ENCODE measurements around the gene SEPTIN12. TPM values are rescaled to one million over a fixed set of nuclear protein-coding genes. Genes with fewer than 3 reads are reported as not detected.

SEPTIN12 gene
- total and polyA plus RNA-seq, 2 of the 8 experiments (the other 6 are each of a cell fraction or from before 2014, with no cell fraction given) = 0.24 TPM; not detected in 1

DNA sequence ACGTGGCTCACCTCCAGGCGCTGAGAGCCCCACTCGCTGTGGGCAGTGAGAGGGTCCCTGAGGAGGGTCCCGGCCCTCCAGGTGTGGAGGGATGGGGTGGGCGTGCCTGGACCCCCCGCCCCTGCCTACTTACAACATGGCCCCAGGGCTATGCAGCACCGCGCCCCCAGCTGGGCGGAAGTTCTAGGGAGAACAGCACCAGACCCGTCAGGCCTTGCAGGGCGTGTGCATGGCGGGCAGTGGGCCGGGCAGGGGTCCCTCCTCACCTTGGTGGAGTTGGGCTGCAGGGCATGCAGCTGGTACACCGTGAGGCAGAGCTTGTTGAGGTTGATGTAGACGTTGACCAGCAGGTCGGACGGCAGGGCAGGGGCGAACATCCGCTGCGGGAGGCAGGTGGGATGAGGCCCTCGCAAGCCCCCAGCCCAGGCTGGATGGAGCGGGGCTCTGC lies 9.7 kb upstream of the SEPTIN12 start:
- no peak overlapping the region for H3K18ac ChIP-seq (ENCODE audit: extremely low read depth, low read length)
- H3K36me3 ChIP-seq (ENCODE audit: control insufficient read depth in 2 of 4, insufficient read depth in 4 of 4, low read length in 3 of 4) = peaks cover 0 to 2% (median 0%) of the 10 kb centered on the region in 4 experiments; a peak in 3 of 8 replicates
- no peak overlapping the region for H3K27ac ChIP-seq (ENCODE audit: low read depth, low read length)
- H3K4me1 ChIP-seq (replicated peaks in 1 of 4; ENCODE audit: control insufficient read depth in 3 of 4, insufficient read depth in 4 of 4, low read length in 3 of 4) = peaks cover 0 to 14% (median 8%) of the 10 kb centered on the region in 4 experiments; a peak in 4 of 7 replicates
- H2BK15ac ChIP-seq (ENCODE audit: low read length) = no peak overlapping the region
- H3K79me1 ChIP-seq (ENCODE audit: low read depth, low read length) = no peaks in the 10 kb centered on the region
- no peak overlapping the region for H3K14ac ChIP-seq (ENCODE audit: insufficient read length)
- no peak overlapping the region for H3K23ac ChIP-seq (ENCODE audit: insufficient read length)
- H4K8ac ChIP-seq (ENCODE audit: extremely low read depth, insufficient read depth, low read length) = no peak overlapping the region
- DNase-seq (ENCODE audit: low read depth in 1 of 2, low spot score in 2 of 2) (no peak), FAIRE-seq (no peak)
- CTCF ChIA-PET (ENCODE audit: partially characterized antibody) = interaction anchor here (0.9 kb wide), 1 partner anchor 81 kb away, joined by 3 read pairs; no protein-coding TSS in a partner anchor
- H3K9ac ChIP-seq (replicated peaks in 1 of 4; ENCODE audit: extremely low read depth in 1 of 4, low read depth in 3 of 4, low read length in 3 of 4) = no peak overlapping the region
- H2BK12ac ChIP-seq (ENCODE audit: low read depth, low read length) = no peak overlapping the region
- TF ChIP-seq JUN (IDR thresholded peaks at IDR 0.05; ENCODE audit: low read depth, low read length) (no peak), RFX5 (IDR thresholded peaks at IDR 0.05; ENCODE audit: borderline replicate concordance, low read depth, low read length) (no peak), KDM4A (IDR thresholded peaks at IDR 0.05; ENCODE audit: low read depth, low read length, severe bottlenecking) (no peak), EGR1 (IDR thresholded peaks at IDR 0.05; ENCODE audit: borderline replicate concordance, low read depth, low read length) (no peak), TBP (IDR thresholded peaks at IDR 0.05; ENCODE audit: low read depth, low read length) (no peak), HDAC2 (IDR thresholded peaks at IDR 0.05; ENCODE audit: borderline replicate concordance in 1 of 2, low read depth in 2 of 2, low read length in 2 of 2) (no peak), ZNF274 (IDR thresholded peaks at IDR 0.05; ENCODE audit: borderline replicate concordance, extremely low read depth, low read length) (no peak)
- TF ChIP-seq, protein P1, sequence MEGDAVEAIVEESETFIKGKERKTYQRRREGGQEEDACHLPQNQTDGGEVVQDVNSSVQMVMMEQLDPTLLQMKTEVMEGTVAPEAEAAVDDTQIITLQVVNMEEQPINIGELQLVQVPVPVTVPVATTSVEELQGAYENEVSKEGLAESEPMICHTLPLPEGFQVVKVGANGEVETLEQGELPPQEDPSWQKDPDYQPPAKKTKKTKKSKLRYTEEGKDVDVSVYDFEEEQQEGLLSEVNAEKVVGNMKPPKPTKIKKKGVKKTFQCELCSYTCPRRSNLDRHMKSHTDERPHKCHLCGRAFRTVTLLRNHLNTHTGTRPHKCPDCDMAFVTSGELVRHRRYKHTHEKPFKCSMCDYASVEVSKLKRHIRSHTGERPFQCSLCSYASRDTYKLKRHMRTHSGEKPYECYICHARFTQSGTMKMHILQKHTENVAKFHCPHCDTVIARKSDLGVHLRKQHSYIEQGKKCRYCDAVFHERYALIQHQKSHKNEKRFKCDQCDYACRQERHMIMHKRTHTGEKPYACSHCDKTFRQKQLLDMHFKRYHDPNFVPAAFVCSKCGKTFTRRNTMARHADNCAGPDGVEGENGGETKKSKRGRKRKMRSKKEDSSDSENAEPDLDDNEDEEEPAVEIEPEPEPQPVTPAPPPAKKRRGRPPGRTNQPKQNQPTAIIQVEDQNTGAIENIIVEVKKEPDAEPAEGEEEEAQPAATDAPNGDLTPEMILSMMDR (IDR thresholded peaks at IDR 0.05; ENCODE audit: control extremely low read depth in 1 of 3, insufficient read depth in 1 of 3, low read depth in 1 of 3, low read length in 3 of 3) = no peak
- TF ChIP-seq, protein P2, sequence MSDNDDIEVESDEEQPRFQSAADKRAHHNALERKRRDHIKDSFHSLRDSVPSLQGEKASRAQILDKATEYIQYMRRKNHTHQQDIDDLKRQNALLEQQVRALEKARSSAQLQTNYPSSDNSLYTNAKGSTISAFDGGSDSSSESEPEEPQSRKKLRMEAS (IDR thresholded peaks at IDR 0.05) = no peak
- peaks cover 0 to 5% of the 10 kb centered on the region in 2 experiments for H4K20me1 ChIP-seq (replicated peaks in 1 of 2; ENCODE audit: control insufficient read depth in 1 of 2, insufficient read depth in 2 of 2, low read length in 2 of 2)
- H3K79me2 ChIP-seq (ENCODE audit: control insufficient read depth in 1 of 2, insufficient read depth in 2 of 2, low read length in 2 of 2) = no peaks in the 10 kb centered on the region
- no peaks in the 10 kb centered on the region for H3K27me3 ChIP-seq (replicated peaks in 1 of 4; ENCODE audit: control insufficient read depth in 3 of 4, extremely low read depth in 1 of 4, insufficient read depth in 3 of 4, low read length in 3 of 4)
- 93% methylated on average over 18 of the region's 22 CpGs; no CpG with 5 or more reads in 1 of the 2 experiments for WGBS, 2 experiments (ENCODE audit: extremely low coverage in 1 of 2, insufficient coverage in 1 of 2, insufficient read length in 1 of 2, insufficient replicate concordance in 2 of 2, low coverage in 1 of 2, low lambda C conversion rate in 2 of 2, missing lambda C conversion rate in 1 of 2)
- POLR2A ChIA-PET (ENCODE audit: partially characterized antibody) = interaction anchor here (1.6 kb wide), 1 partner anchor 11 kb away, joined by 4 read pairs; no protein-coding TSS in a partner anchor
- H3K4me3 ChIP-seq (ENCODE audit: extremely low read depth in 1 of 4, insufficient read depth in 2 of 4, low read depth in 3 of 4, low read length in 4 of 4) = no peak overlapping the region
- H2AFZ ChIP-seq (ENCODE audit: low read length) = no peak overlapping the region
- H2BK5ac ChIP-seq (ENCODE audit: low read depth, low read length) = no peak overlapping the region
- no peak overlapping the region for H2BK120ac ChIP-seq (replicated peaks; ENCODE audit: low read depth, low read length)
- H4K91ac ChIP-seq (replicated peaks; ENCODE audit: insufficient read length, low read length) = no peak overlapping the region
- peaks cover 8% of the 10 kb centered on the region; the same call in 1 of the 2 replicates for H3K23me2 ChIP-seq (ENCODE audit: low read depth, low read length)
- H2BK20ac ChIP-seq (ENCODE audit: low read length) = no peak overlapping the region
- H3K56ac ChIP-seq (replicated peaks; ENCODE audit: insufficient read length, low read depth, low read length) = no peak overlapping the region
- no peak overlapping the region for H3K4me2 ChIP-seq (ENCODE audit: insufficient read depth in 1 of 2, low read depth in 2 of 2, low read length in 2 of 2)
- no peak overlapping the region for H4K5ac ChIP-seq (ENCODE audit: insufficient read length, low read depth, low read length)
- no peaks in the 10 kb centered on the region for H3K9me3 ChIP-seq (ENCODE audit: insufficient read depth in 2 of 2, low read depth in 1 of 2, low read length in 1 of 2)
- H2AK5ac ChIP-seq (ENCODE audit: low read depth, low read length) = no peak overlapping the region
- no peak overlapping the region for H3K4ac ChIP-seq (replicated peaks; ENCODE audit: insufficient read length, low read depth, low read length)

All from H1 (cell line).